GM21447 (cell line): ENCODE data around the gene CASS4.
A peak's percentile ranks its signal among the peaks of the same experiment; 100 is the strongest.

Source experiments
- ATAC-seq: cut with Tn5 transposase; IDR thresholded peaks from one replicate; pipeline ENCODE4 v1.9.1; 2021; ENCODE audit not compliant: unreplicated experiment

Gene CASS4

DNA sequence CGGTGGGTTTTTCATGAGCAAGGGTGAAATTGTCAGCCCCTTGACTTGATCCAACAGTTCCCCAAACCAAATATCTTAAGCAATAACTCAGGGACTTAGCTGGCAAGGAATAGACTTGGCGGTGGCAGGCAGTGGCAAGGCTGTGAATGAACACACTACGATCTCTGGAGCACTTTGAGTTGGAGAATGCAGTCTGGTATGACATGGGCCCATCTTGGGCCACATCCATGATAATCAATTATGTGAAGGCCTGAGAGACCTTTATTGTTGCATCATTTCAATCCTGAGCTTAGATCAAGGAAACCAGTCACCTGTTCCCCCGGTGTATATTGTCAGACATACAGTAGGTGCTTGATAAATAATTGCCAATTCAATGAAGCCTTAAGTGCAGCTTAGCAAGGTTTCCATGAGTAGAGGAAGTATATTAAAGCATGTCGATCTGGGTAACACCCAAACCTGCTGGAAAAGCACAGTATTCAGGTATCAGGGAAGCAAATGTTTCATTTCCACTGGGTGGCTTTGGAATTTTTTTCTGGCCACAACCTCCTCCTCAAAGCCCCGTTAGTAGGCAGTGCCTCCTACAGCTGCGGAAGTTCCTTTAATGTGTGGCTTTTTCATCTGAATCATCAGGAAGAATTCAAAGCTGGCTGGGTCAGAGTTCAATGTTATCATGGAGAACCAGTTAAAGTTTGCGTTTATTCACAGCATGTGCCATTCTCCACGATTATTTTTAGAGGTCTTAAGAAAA is 10.2 kb downstream of the CASS4 start:
- ATAC-seq, result no peak

DNA sequence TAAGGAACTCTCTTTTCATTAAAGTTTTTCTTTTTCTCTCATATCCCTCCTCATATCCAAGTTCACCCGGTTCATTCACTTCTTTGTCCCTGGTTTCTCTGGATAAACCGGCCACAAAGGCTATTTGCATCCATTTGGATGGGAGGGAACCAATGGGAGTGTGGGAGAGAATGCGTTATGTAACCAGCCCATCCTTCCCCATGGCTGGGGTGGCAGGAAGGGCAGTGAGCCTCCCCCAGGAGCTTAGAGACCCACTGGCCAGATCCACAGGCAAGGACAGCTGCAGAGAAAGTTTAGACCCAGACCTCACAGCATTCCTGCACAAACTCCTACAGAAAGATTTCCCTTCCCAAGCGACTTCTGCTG is 10.7 kb downstream of the CASS4 start:
- no peak for ATAC-seq

DNA sequence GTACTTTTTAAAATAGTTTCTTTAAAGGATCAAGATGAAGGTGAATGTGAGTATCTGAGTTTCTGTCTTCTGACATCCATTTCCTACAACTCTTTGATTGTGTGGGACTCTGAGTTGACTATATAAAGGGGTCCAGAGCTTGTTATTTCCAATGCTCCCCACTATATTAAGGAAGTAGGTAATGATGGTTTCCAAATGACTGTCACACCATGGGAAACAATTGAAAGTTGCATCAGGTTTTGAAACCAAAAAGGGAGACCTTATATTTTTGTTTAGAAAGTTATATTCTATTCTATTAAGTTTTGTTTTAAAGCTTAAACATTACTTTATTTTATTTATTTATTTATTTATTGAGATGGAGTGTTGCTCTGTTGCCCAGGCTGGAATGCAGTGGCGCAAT is 11.2 kb downstream of the CASS4 start:
- ATAC-seq, result no peak

DNA sequence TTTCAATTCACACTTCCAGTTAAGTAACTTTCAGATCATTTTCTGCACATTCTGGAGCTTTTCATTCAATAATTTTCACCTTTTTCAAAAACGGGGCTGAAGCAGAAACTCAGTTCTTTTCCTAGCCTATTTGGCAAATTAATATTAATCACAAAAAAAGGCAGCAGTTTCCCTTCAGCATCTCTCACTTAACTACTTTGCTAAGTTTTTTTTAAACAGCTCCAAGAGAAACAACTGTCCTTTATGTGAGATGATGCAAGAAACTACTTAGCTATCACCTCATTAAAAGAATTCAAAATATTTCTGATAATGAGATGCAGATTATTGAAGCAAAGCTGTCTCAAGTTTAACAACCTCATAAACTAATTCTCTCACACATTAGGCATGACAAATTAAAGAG is 11.8 kb downstream of the CASS4 start:
- ATAC-seq, result no peak

DNA sequence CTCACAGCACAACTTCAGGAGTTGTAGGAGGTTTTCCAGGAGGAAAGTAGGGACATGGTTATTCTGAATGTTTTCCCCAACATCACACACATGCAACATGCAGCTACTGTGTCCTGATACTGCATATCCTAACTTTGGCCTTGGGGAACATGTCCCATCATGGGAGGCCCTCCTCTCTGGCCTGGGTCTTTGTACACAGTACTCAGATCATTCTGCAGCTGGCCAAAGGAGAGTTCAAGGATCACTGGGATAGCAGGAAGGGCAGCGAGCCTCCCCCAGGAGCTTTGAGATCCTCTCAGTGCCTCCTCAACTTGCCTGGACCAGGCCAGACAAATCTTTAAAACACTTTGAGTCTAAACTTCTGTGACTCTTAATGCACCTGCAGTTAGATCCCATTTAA is 12.9 kb downstream of the CASS4 start:
- no peak for ATAC-seq

DNA sequence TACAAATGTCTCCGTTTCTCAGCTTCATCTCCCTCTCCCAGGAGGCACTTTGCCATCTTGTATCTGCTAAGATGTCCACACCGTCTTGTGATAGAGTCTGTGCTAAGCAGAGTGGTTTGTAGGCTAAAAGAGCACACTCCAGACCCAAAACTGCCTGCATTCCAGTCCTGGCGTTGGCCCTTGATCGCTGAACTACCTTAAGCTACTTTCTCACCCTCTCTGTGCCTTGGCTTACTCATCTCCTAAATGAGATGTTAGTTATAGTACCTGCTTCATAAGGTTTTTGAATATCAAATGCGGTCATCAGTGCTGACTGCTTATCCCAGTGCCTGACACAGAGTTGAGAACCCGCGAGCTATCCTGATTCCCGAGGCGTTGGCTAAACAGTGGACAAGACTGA is 14.0 kb downstream of the CASS4 start:
- no peak for ATAC-seq

DNA sequence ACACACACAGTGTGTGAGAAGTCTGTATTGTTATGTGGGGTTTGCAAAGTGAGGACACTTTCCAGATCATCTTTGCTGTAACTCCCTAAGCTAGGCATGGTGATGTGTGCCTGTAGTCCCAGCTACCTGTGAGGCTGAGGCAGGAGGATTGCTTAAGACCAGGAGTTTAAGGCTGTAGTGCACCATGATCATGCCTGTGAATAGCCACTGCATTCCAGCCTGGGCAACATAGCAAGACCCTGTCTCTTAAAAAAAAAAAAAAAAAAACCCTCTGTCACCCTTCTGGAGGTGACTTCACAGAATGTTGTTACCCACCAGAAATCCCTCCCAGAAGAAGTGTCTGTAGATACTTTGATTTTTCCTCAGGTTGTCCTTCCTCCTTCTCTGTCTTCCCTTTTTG is 14.9 kb downstream of the CASS4 start:
- ATAC-seq, result no peak

DNA sequence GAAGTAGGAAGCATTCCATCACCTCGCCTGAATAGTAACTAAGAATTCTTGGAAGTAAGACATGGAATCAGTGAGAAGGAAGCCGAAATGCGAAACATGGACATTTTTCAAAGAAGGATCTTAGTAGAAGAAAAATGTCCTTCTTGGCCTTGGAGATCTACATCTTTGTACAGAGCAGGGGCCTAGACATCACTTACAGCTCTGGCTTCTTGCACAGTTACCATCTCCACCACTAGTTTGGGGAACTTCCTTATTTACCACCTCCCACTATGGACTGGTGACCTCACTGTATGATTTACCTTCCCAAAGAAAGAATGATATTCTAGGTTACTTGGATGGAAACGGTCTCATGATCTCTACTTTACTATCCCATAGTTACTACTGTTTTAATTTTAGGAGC is 15.7 kb downstream of the CASS4 start:
- ATAC-seq, result no peak

DNA sequence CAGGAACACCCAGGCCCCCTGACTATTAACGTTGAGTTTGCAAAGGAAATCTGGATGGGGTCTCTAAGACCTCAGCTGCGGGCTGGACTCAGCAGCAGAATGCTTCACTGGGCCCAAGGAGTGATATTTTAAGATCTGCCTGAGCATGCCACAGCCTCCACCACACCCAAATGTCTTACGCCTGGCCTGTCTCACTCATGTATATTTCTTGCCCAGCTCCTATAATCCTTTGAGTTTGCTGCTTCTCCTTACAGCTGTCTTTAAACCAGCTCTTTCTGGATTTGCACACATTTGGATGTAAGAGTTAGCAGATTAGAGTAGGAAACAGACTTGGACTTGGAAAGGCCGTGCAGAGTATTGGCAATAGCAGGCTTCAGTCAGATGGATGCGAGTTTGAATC is 16.4 kb downstream of the CASS4 start:
- no peak for ATAC-seq

DNA sequence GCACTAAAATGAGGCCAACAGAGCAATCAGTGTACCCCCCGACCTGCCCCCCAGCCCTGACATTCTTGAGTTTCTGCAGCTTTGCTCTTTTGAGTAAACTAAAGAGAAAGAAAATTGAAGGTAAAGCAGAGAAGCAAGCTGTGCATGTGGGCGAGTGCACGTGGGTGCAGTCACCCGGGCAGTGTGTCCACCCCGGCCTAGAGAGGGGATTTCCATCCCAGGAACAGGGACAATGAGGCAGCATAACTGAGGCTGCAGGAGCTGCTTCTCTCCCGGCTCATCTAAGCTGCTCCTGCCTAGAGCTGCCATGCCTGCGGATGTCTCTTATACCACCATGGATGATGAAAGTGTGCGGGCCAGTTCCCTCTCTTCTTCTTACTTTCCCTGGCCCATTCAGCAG is 16.8 kb downstream of the CASS4 start:
- ATAC-seq, result no peak

DNA sequence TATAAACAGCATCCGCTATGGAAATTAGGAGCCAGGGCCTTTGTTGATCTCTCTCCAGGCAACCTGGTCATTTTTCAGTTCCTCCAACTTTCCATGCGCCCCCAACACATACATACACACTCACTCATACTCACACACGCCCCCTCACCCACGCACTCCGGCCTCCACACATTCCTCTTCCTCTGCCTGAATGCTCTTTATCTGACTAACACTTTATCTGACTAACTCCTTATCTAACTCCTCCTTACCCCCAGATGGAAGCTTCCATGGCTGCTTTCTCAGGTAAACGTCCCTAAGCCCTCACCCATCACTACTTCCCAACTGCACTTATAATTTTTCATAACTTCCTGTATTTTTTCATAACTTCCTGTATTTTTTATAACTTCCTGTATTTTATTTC is 17.4 kb downstream of the CASS4 start:
- ATAC-seq, result no peak

DNA sequence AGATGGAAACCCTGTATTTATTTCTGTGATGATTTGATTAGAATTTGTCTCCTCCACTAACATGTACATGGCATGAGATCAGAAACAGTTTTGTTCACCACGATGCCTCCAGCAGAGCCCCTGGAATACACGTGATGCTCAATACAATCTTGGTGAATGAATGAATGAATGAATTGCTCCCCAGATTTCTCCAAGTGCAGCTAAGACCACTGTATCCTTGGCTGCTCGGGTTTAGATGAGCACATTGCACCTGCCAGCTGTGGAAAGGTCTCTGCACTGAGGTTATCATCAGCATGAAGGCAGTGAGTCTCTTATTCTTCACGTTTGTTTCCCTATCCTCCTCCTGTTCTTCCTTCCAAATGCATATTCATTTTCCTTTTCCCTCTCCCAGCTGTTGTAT is 17.9 kb downstream of the CASS4 start:
- ATAC-seq, result no peak

DNA sequence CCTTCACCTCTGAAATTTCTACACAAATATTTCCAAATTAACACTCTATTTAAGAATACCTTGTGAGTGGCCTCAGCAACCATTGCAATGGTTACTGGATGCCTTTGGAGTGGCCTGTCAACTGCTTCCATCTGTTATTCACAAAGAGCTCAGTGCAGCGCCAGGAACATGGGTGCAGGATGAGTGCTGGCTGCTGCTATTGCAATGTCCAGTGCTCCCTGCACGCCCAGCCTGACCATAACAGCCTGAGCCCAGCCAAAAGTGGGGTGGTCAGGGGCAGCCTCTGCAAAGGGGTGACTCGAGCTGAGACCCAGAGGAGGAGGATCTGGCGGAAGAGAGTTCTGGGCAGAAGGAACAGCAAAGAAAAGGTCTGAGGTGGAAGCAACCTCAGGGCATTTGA is 18.4 kb downstream of the CASS4 start:
- ATAC-seq, result no peak

DNA sequence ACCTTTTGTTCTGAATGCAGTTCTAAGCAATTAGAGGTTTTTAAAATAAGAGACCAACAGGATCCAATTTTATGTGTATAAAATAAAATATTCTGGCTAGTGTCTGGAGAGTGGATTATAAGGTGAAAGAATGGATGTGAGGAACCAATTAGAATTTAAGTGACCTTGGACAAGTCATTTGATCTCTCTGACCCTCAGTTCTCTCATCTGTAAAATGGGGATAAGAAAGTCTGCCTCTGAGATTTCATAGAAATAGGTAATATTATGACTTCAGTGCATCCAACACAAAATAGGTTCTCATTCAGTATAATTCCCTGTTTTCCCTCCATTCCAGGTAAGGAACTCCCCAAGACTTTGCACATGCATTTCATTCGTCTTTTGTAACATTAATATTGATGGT is 18.9 kb downstream of the CASS4 start:
- no peak for ATAC-seq

DNA sequence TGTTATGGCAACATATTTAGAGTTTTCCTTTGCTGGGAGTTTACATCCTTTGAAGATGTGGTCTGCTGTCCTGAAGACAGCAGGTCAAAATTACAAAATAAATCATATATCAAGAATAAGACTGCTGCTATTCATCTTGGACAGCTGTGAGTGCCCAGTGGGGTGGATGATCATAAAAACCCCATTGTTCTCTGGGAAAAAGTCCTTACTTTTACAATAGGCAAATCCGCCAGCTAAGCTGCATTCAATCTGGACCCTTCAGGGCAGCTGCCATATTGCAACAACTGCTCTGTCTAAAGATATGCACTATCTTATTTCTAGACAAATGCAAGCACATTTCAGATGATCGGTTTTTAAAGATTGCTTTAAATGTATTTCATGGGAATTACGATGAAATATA is 19.4 kb downstream of the CASS4 start:
- no peak for ATAC-seq

DNA sequence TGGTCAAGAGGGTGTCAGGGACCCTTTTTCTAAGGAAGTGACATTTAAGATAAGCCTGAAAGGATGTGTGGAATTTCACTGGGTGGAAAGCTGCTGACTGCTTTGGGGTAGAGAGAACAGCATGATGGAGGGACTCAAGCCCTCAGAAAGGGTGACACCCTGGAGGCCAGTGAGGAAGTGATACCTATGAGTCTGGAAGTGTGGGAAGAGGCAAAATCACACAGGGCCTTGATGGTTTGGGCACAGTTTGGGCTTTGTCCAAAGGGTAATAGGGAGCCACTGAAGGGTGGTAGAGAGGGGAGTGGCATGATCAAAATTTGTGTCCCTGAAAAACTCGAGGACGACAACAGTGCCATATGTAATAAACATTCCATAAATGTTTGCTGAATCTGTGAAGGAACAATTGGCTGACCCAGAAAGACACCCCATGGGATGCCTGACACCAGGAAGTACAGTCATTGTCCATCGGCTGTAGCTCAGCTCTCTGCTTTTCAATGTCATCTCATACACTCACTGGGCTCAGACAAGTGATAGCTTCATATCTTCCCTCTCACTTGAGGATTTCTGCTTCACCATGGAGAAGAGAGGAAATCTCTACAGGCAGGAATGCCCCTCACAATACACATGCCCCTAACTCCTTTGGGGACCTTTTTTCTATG is 21.3 kb downstream of the CASS4 start:
- ATAC-seq, result no peak

DNA sequence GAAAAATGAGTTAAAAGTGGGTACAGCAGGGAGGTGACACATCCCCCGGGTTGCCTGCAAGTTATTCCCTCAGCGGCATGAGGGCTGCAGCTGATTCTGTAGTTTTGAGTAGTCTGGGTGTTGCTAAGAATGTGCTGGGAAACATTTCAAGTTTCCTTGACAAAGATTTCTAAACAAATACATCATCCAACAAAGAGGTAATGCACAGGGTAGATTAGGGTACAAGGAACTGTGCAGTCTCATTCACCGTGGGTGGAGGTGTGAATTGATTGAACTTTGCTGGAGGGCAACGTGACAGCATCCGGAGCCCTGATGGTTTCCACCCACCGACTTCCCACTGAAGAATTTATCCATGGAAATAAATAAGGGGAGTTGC is 21.8 kb downstream of the CASS4 start:
- ATAC-seq, result no peak

DNA sequence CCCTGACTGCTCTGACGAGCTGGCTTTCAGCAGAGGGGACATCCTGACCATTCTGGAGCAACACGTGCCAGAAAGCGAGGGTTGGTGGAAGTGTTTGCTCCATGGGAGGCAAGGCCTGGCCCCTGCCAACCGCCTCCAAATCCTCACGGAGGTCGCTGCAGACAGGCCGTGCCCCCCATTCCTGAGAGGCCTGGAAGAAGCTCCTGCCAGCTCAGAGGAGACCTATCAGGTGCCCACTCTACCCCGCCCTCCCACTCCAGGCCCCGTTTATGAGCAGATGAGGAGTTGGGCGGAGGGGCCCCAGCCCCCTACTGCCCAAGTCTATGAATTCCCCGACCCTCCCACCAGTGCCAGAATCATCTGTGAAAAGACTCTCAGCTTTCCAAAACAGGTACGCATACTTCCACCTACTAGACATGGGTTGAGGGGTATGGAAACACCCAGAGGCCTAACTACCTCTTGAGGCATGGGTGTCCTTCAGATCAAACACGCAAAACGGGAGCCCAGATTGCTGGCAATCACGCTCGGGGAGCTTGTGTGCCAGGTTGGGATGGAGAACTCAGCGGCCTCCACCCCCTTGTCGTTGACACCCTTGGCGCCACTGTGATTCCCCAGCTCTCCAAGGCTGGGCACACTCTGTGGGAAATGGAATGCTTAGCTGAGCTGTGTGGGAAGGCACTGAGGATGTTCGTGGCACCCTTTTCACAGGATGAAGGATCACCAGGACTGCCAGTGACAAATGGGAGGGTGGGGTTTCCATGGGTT is 25.3 kb downstream of the CASS4 start:
- ATAC-seq, result no peak

DNA sequence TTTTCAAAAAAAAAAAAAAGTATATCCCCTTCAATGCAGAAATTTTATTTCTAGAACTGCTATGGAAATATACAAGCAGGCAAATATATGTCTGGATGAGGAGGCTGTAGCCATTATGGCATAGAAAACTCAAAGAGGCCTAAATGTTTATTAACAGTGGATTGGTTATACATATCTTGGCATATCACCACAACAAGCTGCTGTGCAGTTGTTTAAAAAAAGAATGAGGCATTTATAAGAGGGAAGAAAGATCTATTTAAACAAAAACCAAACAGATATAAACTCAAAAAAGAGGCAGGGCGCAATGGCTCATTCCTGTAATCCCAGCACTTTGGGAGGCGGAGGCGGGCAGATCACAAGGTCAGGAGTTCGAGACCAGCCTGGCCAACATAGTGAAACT is 26.2 kb downstream of the CASS4 start:
- no peak for ATAC-seq

DNA sequence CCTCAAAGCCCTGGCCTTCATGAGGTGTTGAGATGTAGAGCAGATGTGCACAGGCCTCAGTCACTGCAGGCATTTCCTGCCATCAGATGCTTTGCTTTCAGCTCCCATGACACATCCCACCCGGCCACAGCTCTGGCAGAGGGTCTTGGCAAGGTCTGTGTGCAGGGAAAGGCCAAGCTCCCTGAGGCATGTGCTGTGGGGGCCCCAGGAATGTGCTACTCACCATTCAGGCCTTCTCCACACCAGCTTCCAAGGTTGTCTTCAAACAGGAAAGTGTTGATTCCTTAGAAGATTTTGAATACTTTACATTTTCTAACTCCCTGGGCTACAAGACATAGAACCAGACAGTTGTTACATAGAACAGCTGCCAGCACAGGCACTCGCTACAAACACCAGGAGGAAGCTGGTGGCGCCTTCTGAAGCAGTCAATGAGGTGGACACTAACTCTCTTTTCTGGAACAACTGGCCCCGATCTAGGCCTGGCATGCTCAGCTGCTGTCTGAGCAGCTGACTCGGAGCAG is 27.8 kb downstream of the CASS4 start:
- ATAC-seq, result no peak

DNA sequence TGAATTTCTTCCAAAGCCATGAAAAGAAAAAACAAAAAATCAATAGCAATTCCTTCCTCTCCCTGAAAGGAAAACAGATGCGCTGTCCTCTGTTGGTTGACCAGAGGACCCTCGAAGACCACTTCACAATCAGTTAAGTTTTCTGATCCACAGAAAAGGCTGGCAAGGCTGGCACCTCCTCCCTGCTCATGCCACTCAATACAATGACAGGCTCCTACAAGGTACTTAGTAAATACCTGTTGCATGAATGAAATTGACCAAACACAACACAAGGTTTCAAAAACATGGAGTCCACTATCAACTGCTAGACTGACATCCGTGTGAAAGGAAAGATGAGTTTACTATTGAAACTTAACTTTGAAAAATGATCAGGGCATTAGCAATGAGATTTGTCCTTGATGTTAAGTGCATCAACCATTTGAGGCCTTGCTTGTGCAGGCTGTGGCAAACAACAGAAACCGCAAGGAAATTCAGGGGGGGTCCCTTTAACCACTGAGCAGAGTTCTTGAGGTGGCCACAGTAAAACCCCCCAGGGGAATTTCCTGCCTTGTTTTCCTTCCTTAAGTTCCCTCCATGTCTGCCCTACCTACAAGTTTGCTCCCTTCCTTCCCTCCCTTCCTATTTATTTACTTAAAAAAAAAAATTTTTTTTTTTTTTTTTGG is 28.4 kb downstream of the CASS4 start:
- ATAC-seq, result peak; percentile 80
